Measurements from ENCODE around the gene PDE4D. TPM values are rescaled to one million over a fixed set of nuclear protein-coding genes. Genes with fewer than 3 reads are reported as not detected.

The PDE4D gene
- total RNA-seq, 1 donor, result 19.9 TPM

GRCh38 chr5:59712836-59713497 lies 180.6 kb downstream of the PDE4D start:
- no peak for TF ChIP-seq CTCF (IDR thresholded peaks at IDR 0.05; ENCODE audit: extremely low read depth, low read depth, low read length)

GRCh38 chr5:59711310-59711709 lies 182.2 kb downstream of the PDE4D start:
- Histone ChIP-seq H4K20me1 (ENCODE audit: insufficient read depth, low read length) (no peaks in the 10 kb centered on the region), H3K4me2 (ENCODE audit: insufficient read depth, low read length) (no peak overlapping the region), H2AFZ (ENCODE audit: low read length) (no peak overlapping the region), H3K9me3 (ENCODE audit: low read depth, low read length) (no peaks in the 10 kb centered on the region), H3K4me3 (ENCODE audit: insufficient read depth, low read length) (no peak overlapping the region), H3K4me1 (ENCODE audit: insufficient read depth, low read length) (no peaks in the 10 kb centered on the region), H3K27me3 (ENCODE audit: insufficient read depth, low read length) (no peaks in the 10 kb centered on the region), H3K36me3 (ENCODE audit: insufficient read depth, low read length) (no peaks in the 10 kb centered on the region), H3K27ac (ENCODE audit: low read depth, low read length) (no peak overlapping the region), H3K79me2 (ENCODE audit: insufficient read depth, low read length) (no peaks in the 10 kb centered on the region)
- no peak for DNase-seq (ENCODE audit: insufficient read length, low spot score, missing footprints)
- TF ChIP-seq CTCF (IDR thresholded peaks at IDR 0.05; ENCODE audit: extremely low read depth, low read depth, low read length), result no peak

More at GRCh38 chr5:59712836-59713497, 180.6 kb downstream of the PDE4D start:
- Histone ChIP-seq H3K4me1 (ENCODE audit: insufficient read depth, low read length) (no peaks in the 10 kb centered on the region), H3K4me2 (ENCODE audit: insufficient read depth, low read length) (no peak overlapping the region), H3K27me3 (ENCODE audit: insufficient read depth, low read length) (no peaks in the 10 kb centered on the region), H3K4me3 (ENCODE audit: insufficient read depth, low read length) (no peak overlapping the region), H3K36me3 (ENCODE audit: insufficient read depth, low read length) (no peaks in the 10 kb centered on the region), H4K20me1 (ENCODE audit: insufficient read depth, low read length) (no peaks in the 10 kb centered on the region), H3K9me3 (ENCODE audit: low read depth, low read length) (no peaks in the 10 kb centered on the region), H3K79me2 (ENCODE audit: insufficient read depth, low read length) (no peaks in the 10 kb centered on the region), H2AFZ (ENCODE audit: low read length) (no peak overlapping the region), H3K27ac (ENCODE audit: low read depth, low read length) (no peak overlapping the region)
- DNase-seq (ENCODE audit: insufficient read length, low spot score, missing footprints), result peak; percentile 2

GRCh38 chr5:59709846-59710245 lies 183.7 kb downstream of the PDE4D start:
- no peak for DNase-seq (ENCODE audit: insufficient read length, low spot score, missing footprints)
- Histone ChIP-seq H3K36me3 (ENCODE audit: insufficient read depth, low read length) (no peaks in the 10 kb centered on the region), H3K27me3 (ENCODE audit: insufficient read depth, low read length) (no peaks in the 10 kb centered on the region), H3K4me3 (ENCODE audit: insufficient read depth, low read length) (no peak overlapping the region), H3K9me3 (ENCODE audit: low read depth, low read length) (no peaks in the 10 kb centered on the region), H4K20me1 (ENCODE audit: insufficient read depth, low read length) (no peaks in the 10 kb centered on the region), H3K4me1 (ENCODE audit: insufficient read depth, low read length) (no peaks in the 10 kb centered on the region), H2AFZ (ENCODE audit: low read length) (no peak overlapping the region), H3K79me2 (ENCODE audit: insufficient read depth, low read length) (no peaks in the 10 kb centered on the region), H3K4me2 (ENCODE audit: insufficient read depth, low read length) (no peak overlapping the region), H3K27ac (ENCODE audit: low read depth, low read length) (no peak overlapping the region)
- TF ChIP-seq CTCF (IDR thresholded peaks at IDR 0.05; ENCODE audit: extremely low read depth, low read depth, low read length), result no peak

GRCh38 chr5:59709346-59709821 lies 184.1 kb downstream of the PDE4D start:
- H3K27ac ChIP-seq (ENCODE audit: low read depth, low read length), result no peak overlapping the region
- no peak overlapping the region for H3K4me2 ChIP-seq (ENCODE audit: insufficient read depth, low read length)
- no peaks in the 10 kb centered on the region for H3K4me1 ChIP-seq (ENCODE audit: insufficient read depth, low read length)
- no peak for TF ChIP-seq CTCF (IDR thresholded peaks at IDR 0.05; ENCODE audit: extremely low read depth, low read depth, low read length)
- no peaks in the 10 kb centered on the region for H3K9me3 ChIP-seq (ENCODE audit: low read depth, low read length)
- no peaks in the 10 kb centered on the region for H3K79me2 ChIP-seq (ENCODE audit: insufficient read depth, low read length)
- DNase-seq (ENCODE audit: insufficient read length, low spot score, missing footprints), result no peak
- no peaks in the 10 kb centered on the region for H3K27me3 ChIP-seq (ENCODE audit: insufficient read depth, low read length)
- H3K4me3 ChIP-seq (ENCODE audit: insufficient read depth, low read length), result no peak overlapping the region
- H2AFZ ChIP-seq (ENCODE audit: low read length), result peak overlapping the region; percentile 6
- no peaks in the 10 kb centered on the region for H3K36me3 ChIP-seq (ENCODE audit: insufficient read depth, low read length)
- no peaks in the 10 kb centered on the region for H4K20me1 ChIP-seq (ENCODE audit: insufficient read depth, low read length)

All from osteoblast (primary cell).